Uterus (tissue), 2 donors: Measurements from ENCODE around the gene ACAP2.

Experiments used
- POLR2A ChIP-seq, 2 donors: fragments of 450-650 bp; IDR thresholded peaks; one replicate each; pipeline ENCODE4 v1.6.1; 2016; ENCODE audit warnings: antibody characterized with exemption in 2 of 2, mild to moderate bottlenecking in 1 of 2, moderate library complexity in 1 of 2
- TF ChIP-seq, protein P1 (sequence below), 4 experiments: fragments of 200-600 bp in 2 of 4; fragments of 450-650 bp in 2 of 4; sonication (generic) in 2 of 4; IDR thresholded peaks; one replicate each; pipeline ENCODE4 v1.5.1; 2016 to 2019; ENCODE audit warnings: antibody characterized with exemption in 4 of 4, mild to moderate bottlenecking in 2 of 4, moderate library complexity in 1 of 4

DNA sequence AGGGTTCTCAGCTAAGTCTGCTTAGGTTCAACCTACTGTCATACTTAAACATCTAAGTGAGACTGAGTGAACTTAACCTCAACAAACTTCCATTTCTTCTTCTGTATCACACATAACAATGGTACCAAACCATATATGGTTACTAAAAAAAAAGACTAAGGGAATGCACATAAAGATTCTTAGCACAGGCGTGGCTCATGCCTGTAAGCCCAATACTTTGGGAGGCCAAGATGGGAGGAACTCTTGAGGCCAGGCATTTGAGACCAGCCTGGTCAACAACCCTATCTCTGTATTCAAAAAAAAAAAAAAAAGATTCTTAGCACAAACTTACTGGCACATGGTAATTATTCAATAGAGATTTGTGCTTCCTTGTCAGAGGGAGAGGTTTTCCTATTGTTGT is 57.9 kb downstream of the ACAP2 start:
- TF ChIP-seq, protein P1, sequence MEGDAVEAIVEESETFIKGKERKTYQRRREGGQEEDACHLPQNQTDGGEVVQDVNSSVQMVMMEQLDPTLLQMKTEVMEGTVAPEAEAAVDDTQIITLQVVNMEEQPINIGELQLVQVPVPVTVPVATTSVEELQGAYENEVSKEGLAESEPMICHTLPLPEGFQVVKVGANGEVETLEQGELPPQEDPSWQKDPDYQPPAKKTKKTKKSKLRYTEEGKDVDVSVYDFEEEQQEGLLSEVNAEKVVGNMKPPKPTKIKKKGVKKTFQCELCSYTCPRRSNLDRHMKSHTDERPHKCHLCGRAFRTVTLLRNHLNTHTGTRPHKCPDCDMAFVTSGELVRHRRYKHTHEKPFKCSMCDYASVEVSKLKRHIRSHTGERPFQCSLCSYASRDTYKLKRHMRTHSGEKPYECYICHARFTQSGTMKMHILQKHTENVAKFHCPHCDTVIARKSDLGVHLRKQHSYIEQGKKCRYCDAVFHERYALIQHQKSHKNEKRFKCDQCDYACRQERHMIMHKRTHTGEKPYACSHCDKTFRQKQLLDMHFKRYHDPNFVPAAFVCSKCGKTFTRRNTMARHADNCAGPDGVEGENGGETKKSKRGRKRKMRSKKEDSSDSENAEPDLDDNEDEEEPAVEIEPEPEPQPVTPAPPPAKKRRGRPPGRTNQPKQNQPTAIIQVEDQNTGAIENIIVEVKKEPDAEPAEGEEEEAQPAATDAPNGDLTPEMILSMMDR (IDR thresholded peaks at IDR 0.05) = no peak
- no peak for TF ChIP-seq POLR2A (IDR thresholded peaks at IDR 0.05)
